LHCN-M2 (cell line): ENCODE data around the gene PDE2A. TPM values are rescaled to one million over a fixed set of nuclear protein-coding genes. Genes with fewer than 3 reads are reported as not detected.
A peak's percentile ranks its signal among the peaks of the same experiment; 100 is the strongest.

ENCODE experiments used
- DNase-seq: peaks from one replicate; pipeline ENCODE4 v3.0.0-alpha.2; 2012; ENCODE audit warnings: low read depth
- total RNA-seq: library from RNA; depleted of rRNA; stranded (reverse); fragments of >200 nt; gene quantifications from 2 replicates; pipeline ENCODE4 v1.2.3, GENCODE V29; 2014

The PDE2A gene
- total RNA-seq, 1 experiment from 2014 or later, result 0.06 TPM

GRCh38 chr11:72704783-72705265 is 30.6 kb upstream of the PDE2A start:
- DNase-seq, result no peak

GRCh38 chr11:72704028-72704782 is 30.0 kb upstream of the PDE2A start:
- no peak for DNase-seq

- DNase-seq, result peak; percentile 80
These were observed 29.2 kb upstream of the PDE2A start for GRCh38 chr11:72703267-72704008.

GRCh38 chr11:72702577-72703241 is 28.5 kb upstream of the PDE2A start:
- no peak for DNase-seq

- no peak for DNase-seq
These were observed 27.9 kb upstream of the PDE2A start for GRCh38 chr11:72702096-72702495.

GRCh38 chr11:72701466-72701865 is 27.2 kb upstream of the PDE2A start:
- no peak for DNase-seq

GRCh38 chr11:72700146-72700545 is 25.9 kb upstream of the PDE2A start:
- no peak for DNase-seq

- DNase-seq, result no peak
These were observed 23.6 kb upstream of the PDE2A start for GRCh38 chr11:72697814-72698213.

- no peak for DNase-seq
These were observed 22.9 kb upstream of the PDE2A start for GRCh38 chr11:72696866-72697700.

- DNase-seq, result no peak
These were observed 21.1 kb upstream of the PDE2A start for GRCh38 chr11:72695354-72695753.

GRCh38 chr11:72693271-72693968 is 19.2 kb upstream of the PDE2A start:
- DNase-seq, result no peak

GRCh38 chr11:72692498-72693237 is 18.4 kb upstream of the PDE2A start:
- DNase-seq, result no peak

- DNase-seq, result no peak
These were observed 15.9 kb upstream of the PDE2A start for GRCh38 chr11:72690166-72690565.

GRCh38 chr11:72688929-72689328 is 14.7 kb upstream of the PDE2A start:
- DNase-seq, result peak; percentile 75

GRCh38 chr11:72688486-72688885 is 14.3 kb upstream of the PDE2A start:
- no peak for DNase-seq

GRCh38 chr11:72687326-72687725 is 13.1 kb upstream of the PDE2A start:
- no peak for DNase-seq

- no peak for DNase-seq
These were observed 12.5 kb upstream of the PDE2A start for GRCh38 chr11:72686639-72687220.

- DNase-seq, result no peak
These were observed 11.6 kb upstream of the PDE2A start for GRCh38 chr11:72685560-72686480.
